OCI-LY7 (cell line): ENCODE measurements around the gene ALDH1L2. TPM values are rescaled to one million over a fixed set of nuclear protein-coding genes. Genes with fewer than 3 reads are reported as not detected.
A peak's percentile ranks its signal among the peaks of the same experiment; 100 is the strongest.

Experiments
- BruUV-seq: library from RNA; stranded (reverse); fragments of 400-500 nt; replicated peaks from 2 replicates; lab custom pipeline; 2021; lab: Mats Ljungman, UMichigan
- CTCF ChIA-PET: fragments of 300-600 bp; sonication (Branson Sonifier 250); formaldehyde crosslinking; loops from one replicate; lab custom pipeline; 2022; ENCODE audit warnings: antibody characterized with exemption; ENCODE audit not compliant: unreplicated experiment; lab: Charles Lee
- POLR2A ChIA-PET: fragments of 300-600 bp; sonication (Branson Sonifier 250); formaldehyde crosslinking; loops from one replicate; lab custom pipeline; 2022; ENCODE audit warnings: antibody characterized with exemption; lab: Charles Lee
- DNase-seq: peaks from one replicate; pipeline ENCODE4 v3.0.0-alpha.2; 2015; ENCODE audit warnings: low spot score
- H2AFZ ChIP-seq: fragments of 200-600 bp; sonication (generic), shearing (Covaris generic); 2 replicates; pipeline ENCODE4 v1.6.1; 2014; ENCODE audit warnings: mild to moderate bottlenecking, antibody characterized with exemption, low read length, moderate library complexity
- H3K27ac ChIP-seq: fragments of 200-600 bp; sonication (generic); 2 replicates; pipeline ENCODE4 v1.5.1; 2014; ENCODE audit warnings: mixed run types, low read depth, mild to moderate bottlenecking, moderate library complexity, low read length, inconsistent platforms; ENCODE audit not compliant: poor library complexity, severe bottlenecking
- H3K36me3 ChIP-seq: fragments of 200-600 bp; sonication (generic); 2 replicates; pipeline ENCODE4 v1.6.1; 2014; ENCODE audit warnings: mild to moderate bottlenecking, antibody characterized with exemption, low read length, moderate library complexity, mixed read lengths; ENCODE audit not compliant: insufficient read depth
- H3K4me1 ChIP-seq: fragments of 200-600 bp; sonication (generic); 2 replicates; pipeline ENCODE4 v1.5.1; 2014; ENCODE audit warnings: mild to moderate bottlenecking, low read length; ENCODE audit not compliant: insufficient read depth, poor library complexity, severe bottlenecking
- H3K4me2 ChIP-seq: fragments of 200-600 bp; sonication (generic); 2 replicates; pipeline ENCODE4 v1.6.1; 2014; ENCODE audit warnings: mild to moderate bottlenecking, low read length
- H3K4me3 ChIP-seq: fragments of 200-600 bp; sonication (generic); 2 replicates; pipeline ENCODE4 v1.5.1; 2014; ENCODE audit warnings: mild to moderate bottlenecking, low read depth, low read length; ENCODE audit not compliant: poor library complexity, severe bottlenecking
- H3K79me2 ChIP-seq: fragments of 200-600 bp; sonication (generic); 2 replicates; pipeline ENCODE4 v1.6.1; 2016; ENCODE audit warnings: low read depth, mild to moderate bottlenecking, low read length, moderate library complexity, mixed read lengths; ENCODE audit not compliant: insufficient read depth
- H3K9me2 ChIP-seq: fragments of 200-600 bp; sonication (generic); 2 replicates; pipeline ENCODE4 v1.6.1; 2016; ENCODE audit warnings: mild to moderate bottlenecking, low read length, mixed read lengths; ENCODE audit not compliant: insufficient read depth
- H3K9me3 ChIP-seq: fragments of 200-600 bp; sonication (generic); 2 replicates; pipeline ENCODE4 v1.6.1; 2014; ENCODE audit warnings: mild to moderate bottlenecking, mixed run types, low read length, mixed read lengths
- H4K20me1 ChIP-seq: fragments of 200-600 bp; sonication (generic); 2 replicates; pipeline ENCODE4 v1.6.1; 2014; ENCODE audit warnings: mild to moderate bottlenecking, antibody characterized with exemption, low read length, moderate library complexity, mixed read lengths; ENCODE audit not compliant: insufficient read depth
- EZH2phosphoT487 ChIP-seq: fragments of 200-600 bp; sonication (generic); IDR thresholded peaks from 2 replicates; pipeline ENCODE4 v1.6.1; 2018; ENCODE audit warnings: low read depth, borderline replicate concordance, mild to moderate bottlenecking, mixed run types, antibody characterized with exemption, low read length, moderate library complexity, mixed read lengths
- intact Hi-C: fragments of 100-400 bp; cut with micrococcal nuclease; formaldehyde crosslinking; loops from one replicate; pipeline ENCODE4 v1.10.0; 2022; ENCODE audit not compliant: unreplicated experiment
- total RNA-seq, 2 experiments: library from RNA; depleted of rRNA in 1 of 2; stranded (reverse); fragments of >200 nt in 1 of 2; shearing (Covaris generic) in 1 of 2; gene quantifications; 2 replicates each; pipeline ENCODE4 v1.2.3, GENCODE V29; 2014 to 2022
- TF ChIP-seq, protein P1 (sequence below): fragments of 200-600 bp; sonication (generic); conservative IDR thresholded peaks from 2 replicates; pipeline ENCODE4 v1.5.1; 2014; ENCODE audit warnings: mild to moderate bottlenecking, antibody characterized with exemption, low read length, moderate library complexity, mixed read lengths

ALDH1L2 gene
- total RNA-seq, 2 experiments from 2014 or later: 0.25 TPM; not detected in 1

DNA sequence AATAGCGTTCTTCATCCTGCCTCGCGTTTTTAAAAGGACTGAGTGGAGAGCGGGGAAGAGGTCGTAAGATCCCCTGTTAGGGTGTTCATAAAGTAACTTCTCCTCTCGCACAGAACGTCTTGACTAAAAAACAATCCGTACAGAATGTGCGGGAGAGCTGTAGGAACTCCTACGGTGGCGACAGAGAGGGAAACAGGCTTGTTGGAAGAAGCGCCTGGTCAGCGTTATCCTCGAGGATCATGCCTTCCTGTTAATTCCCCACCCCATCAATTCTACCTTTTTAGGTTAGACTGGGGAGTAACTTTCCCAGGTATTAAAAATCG, 22.9 kb upstream of the ALDH1L2 start:
- Histone ChIP-seq H2AFZ (peak overlapping the region; percentile 89), H3K4me1 (peaks cover 30% of the 10 kb centered on the region), H3K9me2 (no peaks in the 10 kb centered on the region), H3K36me3 (peaks cover 27% of the 10 kb centered on the region), H3K27ac (peak overlapping the region; percentile 96), H3K4me2 (peak overlapping the region; percentile 68), H3K9me3 (peaks cover 14% of the 10 kb centered on the region; the same call in 1 of the 2 replicates), H3K79me2 (peaks cover 45% of the 10 kb centered on the region), H3K4me3 (peak overlapping the region; percentile 99), H4K20me1 (peaks cover 20% of the 10 kb centered on the region)
- ChIA-PET CTCF (no interaction called here), POLR2A (interaction anchor here (1.1 to 3.6 kb wide), 6 partner anchors 9 to 264 kb away, joined by 4 to 19 read pairs (median 6); no protein-coding TSS in a partner anchor)
- TF ChIP-seq EZH2phosphoT487: no peak
- TF ChIP-seq, protein P1, sequence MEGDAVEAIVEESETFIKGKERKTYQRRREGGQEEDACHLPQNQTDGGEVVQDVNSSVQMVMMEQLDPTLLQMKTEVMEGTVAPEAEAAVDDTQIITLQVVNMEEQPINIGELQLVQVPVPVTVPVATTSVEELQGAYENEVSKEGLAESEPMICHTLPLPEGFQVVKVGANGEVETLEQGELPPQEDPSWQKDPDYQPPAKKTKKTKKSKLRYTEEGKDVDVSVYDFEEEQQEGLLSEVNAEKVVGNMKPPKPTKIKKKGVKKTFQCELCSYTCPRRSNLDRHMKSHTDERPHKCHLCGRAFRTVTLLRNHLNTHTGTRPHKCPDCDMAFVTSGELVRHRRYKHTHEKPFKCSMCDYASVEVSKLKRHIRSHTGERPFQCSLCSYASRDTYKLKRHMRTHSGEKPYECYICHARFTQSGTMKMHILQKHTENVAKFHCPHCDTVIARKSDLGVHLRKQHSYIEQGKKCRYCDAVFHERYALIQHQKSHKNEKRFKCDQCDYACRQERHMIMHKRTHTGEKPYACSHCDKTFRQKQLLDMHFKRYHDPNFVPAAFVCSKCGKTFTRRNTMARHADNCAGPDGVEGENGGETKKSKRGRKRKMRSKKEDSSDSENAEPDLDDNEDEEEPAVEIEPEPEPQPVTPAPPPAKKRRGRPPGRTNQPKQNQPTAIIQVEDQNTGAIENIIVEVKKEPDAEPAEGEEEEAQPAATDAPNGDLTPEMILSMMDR: no peak
- no peak for DNase-seq
- TSS peak; percentile 82 for BruUV-seq
- intact Hi-C loops: loop anchor here (5.0 kb wide), 3 partner anchors 225 to 820 kb away; partner anchors contain the start of genes C12orf75 and CHST11

DNA sequence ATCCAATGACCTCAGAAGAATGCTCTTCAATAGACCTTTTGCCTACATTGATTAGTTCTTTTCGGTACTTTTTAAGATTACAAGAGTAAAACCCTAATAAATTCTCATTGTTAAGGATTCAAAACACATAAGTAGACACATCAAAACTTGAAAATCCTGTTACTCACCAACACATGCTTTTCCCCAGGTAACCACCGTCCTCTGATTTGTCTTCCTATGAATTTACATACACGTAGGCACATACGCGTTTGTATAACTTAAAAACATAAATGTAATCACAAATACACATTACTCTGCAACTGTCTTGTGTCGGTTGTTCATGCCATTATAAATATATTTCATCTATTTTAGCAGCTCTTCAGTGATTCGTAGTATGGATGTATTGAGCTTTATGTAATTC, 22.4 kb upstream of the ALDH1L2 start:
- TF ChIP-seq, protein P1: no peak
- no peak for TF ChIP-seq EZH2phosphoT487
- Histone ChIP-seq H3K4me3 (peak overlapping the region; percentile 99), H3K4me2 (peak overlapping the region; percentile 68), H3K27ac (no peak overlapping the region), H3K36me3 (peaks cover 22% of the 10 kb centered on the region), H3K9me3 (peaks cover 9% of the 10 kb centered on the region; the same call in 1 of the 2 replicates), H3K9me2 (no peaks in the 10 kb centered on the region), H3K4me1 (peaks cover 29% of the 10 kb centered on the region), H4K20me1 (peaks cover 20% of the 10 kb centered on the region), H3K79me2 (peaks cover 40% of the 10 kb centered on the region), H2AFZ (peak overlapping the region; percentile 89)
- DNase-seq: no peak
- ChIA-PET CTCF (no interaction called here), POLR2A (interaction anchor here (1.7 to 3.6 kb wide), 4 partner anchors 9 to 37 kb away, joined by 4 to 19 read pairs (median 10); no protein-coding TSS in a partner anchor)
- intact Hi-C loops: loop anchor here (5.0 kb wide), 3 partner anchors 226 to 819 kb away; partner anchors contain the start of genes C12orf75 and CHST11
- no TSS peak for BruUV-seq

DNA sequence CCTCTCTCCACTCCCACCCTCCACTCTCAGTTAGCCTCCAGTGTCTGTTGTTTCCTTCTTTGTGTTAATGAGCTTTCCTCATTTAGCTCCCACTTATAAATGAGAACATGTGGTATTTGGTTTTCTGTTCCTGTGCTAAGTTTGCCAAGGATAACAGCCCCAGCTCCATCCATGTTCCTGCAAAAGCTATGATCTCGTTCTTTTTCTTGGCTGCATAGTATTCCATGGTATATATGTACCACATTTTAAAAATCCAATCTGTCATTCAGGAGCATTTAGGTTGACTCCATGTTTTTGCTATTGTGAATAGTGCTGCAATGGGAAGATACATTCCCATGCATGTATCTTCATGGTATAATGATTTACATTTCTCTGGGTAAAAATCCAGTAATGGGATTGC, 20.5 kb upstream of the ALDH1L2 start:
- no peak overlapping the region for H3K4me3 ChIP-seq
- no peak overlapping the region for H2AFZ ChIP-seq
- H3K4me2 ChIP-seq: no peak overlapping the region
- ChIA-PET CTCF (no interaction called here), POLR2A (interaction anchor here (1.4 kb wide), 1 partner anchor 31 kb away, joined by 5 read pairs; no protein-coding TSS in a partner anchor)
- DNase-seq: no peak
- H3K4me1 ChIP-seq: peaks cover 16% of the 10 kb centered on the region
- H3K36me3 ChIP-seq: peaks cover 6% of the 10 kb centered on the region; the same call in 1 of the 2 replicates
- no TSS peak for BruUV-seq
- no peak for TF ChIP-seq EZH2phosphoT487
- TF ChIP-seq, protein P1: no peak
- H3K9me3 ChIP-seq: peaks cover 4% of the 10 kb centered on the region; the same call in 1 of the 2 replicates
- peaks cover 14% of the 10 kb centered on the region; the same call in 1 of the 2 replicates for H4K20me1 ChIP-seq
- no peak overlapping the region for H3K27ac ChIP-seq
- intact Hi-C loops: loop anchor here (5.0 kb wide), 3 partner anchors 228 to 817 kb away; partner anchors contain the start of genes C12orf75 and CHST11
- no peaks in the 10 kb centered on the region for H3K9me2 ChIP-seq
- H3K79me2 ChIP-seq: peaks cover 22% of the 10 kb centered on the region
